ENCODE data around the gene SLC25A30. TPM values are rescaled to one million over a fixed set of nuclear protein-coding genes. Genes with fewer than 3 reads are reported as not detected.
"Not testable (repeated sequence)": the region's sequence is repeated elsewhere in the genome, so short reads cannot be mapped to it uniquely, and the experiment has no call there.

Gene SLC25A30
- total and polyA plus RNA-seq, 2 donors (not counting 1 experiment from before 2014, with no cell fraction given), result 11.2 to 16.9 TPM

- CTCF ChIA-PET, result interaction anchor here (1.5 to 2.0 kb wide), 2 partner anchors 14 to 22 kb away, joined by 3 to 11 read pairs; no protein-coding TSS in a partner anchor
- POLR2A ChIA-PET, result no interaction called here
Observed at GRCh38 chr13:45384474-45385174, 33.5 kb downstream of the SLC25A30 start.

GRCh38 chr13:45382739-45383138 lies 35.4 kb downstream of the SLC25A30 start:
- H4K20me1 ChIP-seq (ENCODE audit: control insufficient read depth, insufficient read depth, low read length, poor library complexity, severe bottlenecking); H3K4me1 Mint-ChIP-seq; POLR2A ChIA-PET: not testable (repeated sequence)

More at GRCh38 chr13:45384474-45385174, 33.5 kb downstream of the SLC25A30 start:
- H3K9me3 ChIP-seq (ENCODE audit: control extremely low read depth in 1 of 3, control insufficient read depth in 2 of 3, insufficient read depth in 1 of 3, low read length in 2 of 3), result no peaks in the 10 kb centered on the region
- H3K4me3 ChIP-seq (ENCODE audit: control extremely low read depth in 1 of 5, extremely low read depth in 1 of 5, insufficient read depth in 1 of 5, low read depth in 2 of 5, low read length in 4 of 5), result no peak overlapping the region
- Mint-ChIP-seq H3K27me3 (no peaks in the 10 kb centered on the region), H3K4me1 (no peaks in the 10 kb centered on the region), H3K4me3 (no peak overlapping the region), H3K27ac (no peak overlapping the region), H3K9me3 (ENCODE audit: insufficient read depth) (no peaks in the 10 kb centered on the region)
- no CpG with 5 or more reads among the region's 4 CpGs for WGBS (ENCODE audit: insufficient coverage)
- ATAC-seq (ENCODE audit: low read depth), result no peak
- H3K27me3 ChIP-seq (replicated peaks in 1 of 4; ENCODE audit: control extremely low read depth in 1 of 4, control insufficient read depth in 3 of 4, insufficient read depth in 4 of 4, low read length in 3 of 4), result no peaks in the 10 kb centered on the region
- DNase-seq, result no peak
- no peak overlapping the region for H3K27ac ChIP-seq (ENCODE audit: low read length in 2 of 2)
- no peaks in the 10 kb centered on the region for H3K79me2 ChIP-seq (ENCODE audit: control insufficient read depth, insufficient read depth, low read length)
- H2AFZ ChIP-seq (ENCODE audit: insufficient read depth, low read depth, low read length, poor library complexity, severe bottlenecking), result no peak overlapping the region
- no peak overlapping the region for H3K4me2 ChIP-seq (replicated peaks; ENCODE audit: low read depth, low read length, poor library complexity, severe bottlenecking)
- H4K20me1 ChIP-seq (ENCODE audit: control insufficient read depth, insufficient read depth, low read length, poor library complexity, severe bottlenecking), result no peaks in the 10 kb centered on the region
- intact Hi-C loops (cut with micrococcal nuclease), result no loop called here
- no peak overlapping the region for H3K9ac ChIP-seq (ENCODE audit: low read length)
- H3K36me3 ChIP-seq (replicated peaks in 1 of 2; ENCODE audit: control extremely low read depth in 1 of 2, control insufficient read depth in 1 of 2, extremely low read depth in 1 of 2, insufficient read depth in 2 of 2, low read length in 1 of 2), result peaks cover 0 to 8% of the 10 kb centered on the region in 2 experiments
- TF ChIP-seq CTCF (IDR thresholded peaks at IDR 0.05), result no peak
- TF ChIP-seq EZH2 (IDR thresholded peaks at IDR 0.05; ENCODE audit: borderline replicate concordance, insufficient read depth, low read depth, low read length, poor library complexity, severe bottlenecking), result no peak
- no peaks in the 10 kb centered on the region for H3K4me1 ChIP-seq (ENCODE audit: control insufficient read depth in 2 of 2, insufficient read depth in 2 of 2, low read length in 2 of 2)

More at GRCh38 chr13:45382739-45383138, 35.4 kb downstream of the SLC25A30 start:
- H3K27ac ChIP-seq (ENCODE audit: low read length in 2 of 2); CTCF ChIA-PET; H3K9me3 ChIP-seq (ENCODE audit: control extremely low read depth in 1 of 3, control insufficient read depth in 2 of 3, insufficient read depth in 1 of 3, low read length in 2 of 3); intact Hi-C loops (cut with micrococcal nuclease); H3K9me3 Mint-ChIP-seq (ENCODE audit: insufficient read depth); ATAC-seq (ENCODE audit: low read depth); H3K4me1 ChIP-seq (ENCODE audit: control insufficient read depth in 2 of 2, insufficient read depth in 2 of 2, low read length in 2 of 2); H3K9ac ChIP-seq (ENCODE audit: low read length); H3K4me3 Mint-ChIP-seq; H3K79me2 ChIP-seq (ENCODE audit: control insufficient read depth, insufficient read depth, low read length); H3K27me3 Mint-ChIP-seq; H3K4me3 ChIP-seq (ENCODE audit: control extremely low read depth in 1 of 5, extremely low read depth in 1 of 5, insufficient read depth in 1 of 5, low read depth in 2 of 5, low read length in 4 of 5); H3K27ac Mint-ChIP-seq; H3K27me3 ChIP-seq (replicated peaks in 1 of 4; ENCODE audit: control extremely low read depth in 1 of 4, control insufficient read depth in 3 of 4, insufficient read depth in 4 of 4, low read length in 3 of 4); DNase-seq; H2AFZ ChIP-seq (ENCODE audit: insufficient read depth, low read depth, low read length, poor library complexity, severe bottlenecking); H3K4me2 ChIP-seq (replicated peaks; ENCODE audit: low read depth, low read length, poor library complexity, severe bottlenecking); H3K36me3 ChIP-seq (replicated peaks in 1 of 2; ENCODE audit: control extremely low read depth in 1 of 2, control insufficient read depth in 1 of 2, extremely low read depth in 1 of 2, insufficient read depth in 2 of 2, low read length in 1 of 2): not testable (repeated sequence)
- 98% methylated on average over 4 of the region's 8 CpGs for WGBS (ENCODE audit: insufficient coverage)

All from B cell (primary cell).